ENCODE results near the gene SDE2.
"Not testable (repeated sequence)": the region's sequence is repeated elsewhere in the genome, so short reads cannot be mapped to it uniquely, and the experiment has no call there.

Gene SDE2

GRCh38 chr1:225941187-225941941 is 57.8 kb downstream of the SDE2 start, which contains the start of gene LEFTY2:
LEFTY2 (minus strand) TSS chr1:225941220; CDS start chr1:225941140, 80 bp downstream.
- no peak for DNase-seq

- no peak for DNase-seq
Measured at GRCh38 chr1:225940385-225941151, 58.6 kb downstream of the SDE2 start.

GRCh38 chr1:225939939-225940310 is 59.2 kb downstream of the SDE2 start:
- not testable (repeated sequence) for DNase-seq

GRCh38 chr1:225939097-225939938 is 59.8 kb downstream of the SDE2 start:
- not testable (repeated sequence) for DNase-seq

GRCh38 chr1:225937048-225937968 is 61.8 kb downstream of the SDE2 start:
- DNase-seq, result no peak

GRCh38 chr1:225936523-225936922 is 62.6 kb downstream of the SDE2 start:
- no peak for DNase-seq

GRCh38 chr1:225936086-225936485 is 63.1 kb downstream of the SDE2 start:
- not testable (repeated sequence) for DNase-seq

GRCh38 chr1:225934711-225935110 is 64.4 kb downstream of the SDE2 start:
- no peak for DNase-seq

- no peak for DNase-seq
Measured at GRCh38 chr1:225933072-225933471, 66.1 kb downstream of the SDE2 start.

Measured in CD4-positive, alpha-beta T cell treated with Interleukin-4 for 1 hour (primary cell).